HG03159 (cell line): ENCODE measurements around the gene FER.
"Not testable (repeated sequence)": the region's sequence is repeated elsewhere in the genome, so short reads cannot be mapped to it uniquely, and the experiment has no call there.

Source experiments
- ATAC-seq: cut with Tn5 transposase; IDR thresholded peaks from one replicate; pipeline ENCODE4 v1.9.1; 2021; ENCODE audit warnings: mild to moderate bottlenecking, moderate library complexity; ENCODE audit not compliant: unreplicated experiment

The FER gene

DNA sequence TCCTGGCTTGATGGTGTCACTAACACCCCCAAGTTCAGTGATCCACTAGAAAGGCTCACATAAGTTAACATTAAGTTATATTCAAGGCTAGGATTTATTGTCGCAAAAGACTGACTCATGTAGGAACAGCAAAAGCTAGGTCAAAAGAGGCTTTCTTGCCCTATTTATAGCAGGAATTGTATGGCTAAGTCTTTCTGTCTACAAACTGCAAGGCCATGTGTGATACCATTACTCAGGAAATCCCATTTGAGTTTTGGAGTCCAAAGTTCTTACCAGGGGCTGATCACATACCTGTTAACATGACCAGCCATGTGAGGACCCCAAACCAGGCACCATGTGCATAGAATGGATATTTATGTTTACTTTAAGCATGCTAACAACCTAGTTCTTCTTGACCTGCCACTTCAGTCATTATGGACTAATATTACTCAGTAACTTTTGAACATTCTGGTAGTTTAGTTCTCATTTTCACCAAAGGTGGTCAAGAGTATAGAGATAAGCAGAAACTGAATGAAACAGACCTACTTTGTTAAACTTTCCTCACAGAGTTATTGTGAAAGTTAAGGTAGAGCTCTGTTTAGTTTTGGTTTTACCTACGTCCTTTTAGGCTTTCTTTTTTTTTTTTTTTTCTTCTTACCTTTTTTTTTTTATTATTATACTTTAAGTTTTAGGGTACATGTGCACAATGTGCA lies 281.1 kb downstream of the FER start:
- ATAC-seq = peak; percentile 79

DNA sequence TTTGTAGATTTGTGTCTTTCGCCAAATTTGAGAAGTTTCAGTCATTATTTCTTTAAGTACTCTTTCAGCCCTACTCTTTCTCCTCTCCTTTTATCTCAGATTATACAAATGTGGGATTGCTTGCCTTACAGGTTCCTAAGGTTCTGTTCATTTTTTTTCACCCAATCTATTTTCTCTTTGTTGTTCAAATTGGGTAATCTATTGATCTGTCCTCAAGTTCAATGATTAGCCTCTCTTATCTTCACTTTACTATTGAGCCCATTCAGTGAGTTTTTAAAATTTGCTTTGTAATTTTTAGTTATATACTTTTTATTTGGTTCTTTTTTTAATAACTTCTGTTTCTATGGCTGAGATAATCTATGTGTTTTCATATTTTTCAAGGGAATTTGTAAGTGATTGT lies 282.1 kb downstream of the FER start:
- no peak for ATAC-seq

DNA sequence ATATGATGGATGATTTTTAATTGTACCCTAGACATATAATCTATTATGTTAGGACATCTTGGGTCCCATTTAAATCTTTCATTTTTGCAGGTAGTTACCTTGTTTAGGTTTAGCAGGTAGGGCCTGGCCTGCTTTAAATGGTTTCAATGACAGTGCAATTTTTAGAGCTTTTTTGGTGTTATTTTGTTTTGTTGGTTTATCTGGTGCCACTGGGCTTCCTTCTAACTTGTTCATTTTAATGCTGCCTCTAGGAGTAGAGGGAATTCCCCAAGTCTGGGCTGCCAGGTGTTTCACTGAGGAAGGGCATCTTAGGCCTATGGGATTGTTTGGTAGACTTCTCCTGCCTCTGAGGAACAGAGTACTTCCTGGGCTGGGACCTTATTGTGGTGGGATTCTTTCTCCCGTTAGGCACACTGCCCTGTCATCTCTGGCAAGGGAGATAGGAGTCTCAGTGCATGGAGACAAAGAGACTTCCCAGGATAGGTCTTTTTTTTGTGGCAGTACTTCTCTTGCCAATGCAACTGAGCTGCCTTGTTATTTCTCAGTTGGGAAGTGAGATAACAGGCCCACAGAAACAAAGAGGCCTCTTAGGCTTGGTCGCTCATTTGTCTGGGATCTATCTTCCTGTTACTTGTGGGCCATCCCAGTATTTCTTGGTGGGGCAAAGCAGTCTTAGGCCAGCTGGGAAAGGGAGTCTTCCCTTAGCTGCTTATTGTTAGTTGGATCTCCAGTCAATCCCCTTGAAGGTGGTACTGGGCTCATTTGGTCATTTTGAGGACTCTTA lies 282.9 kb downstream of the FER start:
- ATAC-seq = no peak

DNA sequence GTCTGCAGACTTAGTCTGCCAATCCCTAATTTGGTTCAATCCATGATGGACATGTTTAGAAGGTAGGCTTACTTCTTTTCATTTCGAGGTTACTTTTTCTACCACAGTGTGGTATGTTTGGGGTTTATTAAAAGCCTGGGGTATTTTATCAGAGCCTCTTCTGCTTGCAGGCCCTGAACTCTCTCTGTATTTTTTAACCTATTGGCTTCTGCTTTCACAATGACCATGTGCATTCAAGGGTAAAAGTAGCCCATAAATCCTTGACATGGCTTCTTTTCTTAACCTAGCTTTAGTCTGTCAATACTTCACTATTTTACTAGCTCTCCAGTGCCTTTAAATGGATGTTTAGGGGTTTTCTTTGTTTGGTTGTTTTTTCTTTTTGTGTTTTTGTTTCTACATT lies 286.6 kb downstream of the FER start:
- ATAC-seq = peak; percentile 68

DNA sequence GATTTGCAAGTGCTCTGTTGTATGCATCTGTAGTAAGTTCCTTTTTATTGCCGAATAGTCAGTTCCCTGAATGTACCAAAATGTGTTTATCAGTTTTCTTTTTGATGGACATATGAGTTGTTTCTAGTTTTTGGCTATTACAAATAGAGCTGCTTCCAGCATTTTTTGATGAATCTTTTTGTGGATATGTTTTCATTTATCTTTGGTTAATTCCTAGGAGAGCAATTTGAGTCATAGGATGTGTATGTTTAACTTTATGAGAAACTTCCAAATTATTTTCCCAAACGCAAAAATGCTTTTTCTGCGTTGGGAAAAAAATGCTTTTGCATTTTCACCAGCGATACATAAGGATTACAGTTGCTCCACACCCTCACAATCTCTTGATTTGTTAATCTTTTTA lies 287.7 kb downstream of the FER start:
- no peak for ATAC-seq

DNA sequence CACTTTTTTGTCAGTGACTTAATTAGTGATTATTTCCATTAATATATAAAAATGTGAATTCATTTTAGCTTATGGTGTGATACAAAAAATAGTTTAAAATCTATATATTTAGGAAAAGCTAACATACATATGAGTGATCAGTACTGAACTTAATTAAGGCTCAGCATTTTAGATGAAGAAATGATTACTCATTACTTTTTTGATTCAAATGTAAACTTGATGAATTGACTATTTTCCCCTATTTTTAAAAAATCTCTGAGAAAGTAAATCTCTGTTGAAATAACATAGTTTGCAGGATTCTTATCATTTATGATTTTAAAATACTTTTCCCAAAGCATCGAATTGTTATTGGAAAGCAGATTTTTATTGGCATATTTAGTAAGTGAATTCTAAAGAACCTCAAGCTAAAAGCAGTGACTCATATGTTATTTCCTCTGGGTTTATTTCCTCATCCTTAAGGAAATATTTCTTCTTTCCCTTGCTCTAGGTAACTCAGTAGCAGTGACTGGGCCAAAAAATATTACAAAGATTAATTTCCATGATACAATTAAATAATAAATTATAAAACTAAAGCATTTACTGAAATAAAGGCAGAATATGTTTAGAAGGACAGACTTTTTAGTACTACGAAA lies 290.6 kb downstream of the FER start:
- no peak for ATAC-seq

DNA sequence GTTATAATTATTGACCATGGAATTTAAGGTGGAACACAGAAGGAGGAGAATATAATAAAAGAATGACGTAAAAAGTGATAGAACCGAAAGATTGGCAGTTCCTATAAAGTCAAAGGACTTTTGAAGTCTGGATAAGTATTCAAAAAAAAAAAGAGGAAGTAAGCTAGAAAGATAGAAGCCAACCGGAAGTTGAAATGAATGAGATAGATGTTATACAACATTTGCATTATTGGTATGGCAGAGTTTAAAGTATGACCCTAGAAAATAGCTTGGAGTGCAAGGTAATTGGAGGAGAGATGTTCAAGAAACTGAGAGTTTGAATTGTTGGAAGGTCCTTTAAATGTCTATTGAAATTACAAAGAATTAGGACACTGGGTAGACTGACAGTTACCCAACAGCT lies 293.6 kb downstream of the FER start:
- peak; percentile 86 for ATAC-seq

DNA sequence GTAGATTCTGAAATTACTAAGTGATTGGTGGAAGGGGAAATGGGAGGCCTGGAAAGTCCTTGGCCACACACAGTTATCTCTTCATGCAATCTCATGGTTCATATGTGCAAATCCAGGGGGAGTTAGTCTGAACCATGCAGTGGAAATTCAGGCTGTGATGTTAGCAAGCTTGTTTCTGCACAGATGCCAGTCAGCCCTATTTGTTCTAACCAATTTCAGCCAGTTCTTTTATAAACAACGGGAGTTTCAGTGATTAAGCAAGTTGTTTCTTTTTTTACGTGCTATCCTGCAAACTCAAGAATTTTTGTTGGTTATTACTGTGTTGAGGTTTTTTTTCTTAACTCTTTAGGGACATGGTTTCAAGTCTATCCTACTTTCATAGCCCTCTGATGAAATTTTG lies 298.0 kb downstream of the FER start:
- no peak for ATAC-seq

DNA sequence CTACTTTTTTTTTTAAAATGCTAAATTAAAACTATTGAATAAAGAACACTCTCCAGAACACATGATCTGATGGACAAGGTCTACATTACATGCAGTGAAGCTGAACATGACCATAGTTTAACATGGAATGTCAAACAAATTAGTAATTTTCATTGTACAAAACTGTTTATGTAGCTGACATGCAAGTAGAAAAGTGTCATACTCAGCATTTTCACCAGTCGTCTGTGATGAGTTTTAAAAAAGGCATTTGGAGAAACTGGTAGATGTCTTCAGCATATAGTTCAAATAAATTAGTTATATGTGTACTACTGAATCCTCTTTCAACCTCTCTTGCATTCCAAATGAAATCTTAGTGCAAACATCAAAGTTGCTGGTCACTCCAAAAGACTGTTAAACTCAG lies 301.9 kb downstream of the FER start:
- no peak for ATAC-seq

DNA sequence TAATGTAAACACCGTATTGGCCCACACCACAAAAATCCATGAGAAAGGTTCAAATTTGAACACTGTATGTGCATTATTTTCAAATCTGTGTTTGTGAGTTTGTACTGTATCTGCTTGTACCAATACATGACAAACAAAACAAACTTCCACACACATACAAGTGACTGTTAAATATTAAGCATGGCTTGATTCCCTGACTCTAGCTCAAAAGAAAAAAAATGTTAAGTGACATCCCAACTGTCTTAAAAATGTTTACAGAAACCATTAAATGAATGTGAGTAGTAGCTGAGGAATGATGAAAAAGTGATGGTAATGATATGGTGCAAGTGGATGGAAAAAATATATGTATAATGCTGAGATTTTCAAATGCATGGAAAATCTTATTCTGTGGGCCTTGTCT lies 302.6 kb downstream of the FER start:
- not testable (repeated sequence) for ATAC-seq

DNA sequence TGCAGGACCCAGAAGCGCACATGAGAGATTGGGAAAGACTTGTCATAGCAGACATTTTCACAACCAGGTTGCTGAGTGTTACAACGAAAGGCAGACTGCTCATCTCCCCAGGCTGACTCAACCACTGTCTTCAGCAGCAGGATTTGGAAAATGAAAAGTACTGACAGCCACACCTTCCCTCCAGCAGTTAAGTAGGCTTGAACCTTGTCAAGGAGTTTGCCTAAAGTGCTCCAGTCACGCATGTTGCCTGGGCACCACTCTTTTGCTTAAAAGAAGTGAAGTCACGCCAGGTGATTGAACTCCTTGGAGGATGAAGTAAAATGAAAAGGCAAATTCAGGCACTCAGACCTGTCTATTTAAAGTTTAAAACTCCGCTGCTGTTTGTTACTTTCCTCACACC lies 304.5 kb downstream of the FER start:
- not testable (repeated sequence) for ATAC-seq

DNA sequence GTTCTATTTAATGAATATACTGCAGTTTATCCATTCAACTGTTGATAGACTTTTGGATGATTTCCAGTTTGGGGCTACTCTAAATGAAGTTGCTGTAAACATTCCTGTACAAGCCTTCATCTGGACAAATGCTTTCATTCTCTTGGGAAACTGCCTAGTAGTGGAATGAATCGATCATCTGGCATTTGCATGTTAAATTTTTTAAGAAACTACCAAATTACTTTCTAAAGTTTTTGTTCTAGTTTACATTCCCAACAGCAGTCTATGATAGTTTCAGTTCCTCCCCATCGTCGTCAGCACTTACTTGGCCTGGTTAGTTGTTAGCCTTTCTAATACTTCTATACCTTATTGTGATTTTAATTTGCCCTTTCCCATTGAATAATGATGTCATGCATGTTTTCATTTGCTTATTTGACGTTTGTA lies 306.3 kb downstream of the FER start:
- ATAC-seq = peak; percentile 79

DNA sequence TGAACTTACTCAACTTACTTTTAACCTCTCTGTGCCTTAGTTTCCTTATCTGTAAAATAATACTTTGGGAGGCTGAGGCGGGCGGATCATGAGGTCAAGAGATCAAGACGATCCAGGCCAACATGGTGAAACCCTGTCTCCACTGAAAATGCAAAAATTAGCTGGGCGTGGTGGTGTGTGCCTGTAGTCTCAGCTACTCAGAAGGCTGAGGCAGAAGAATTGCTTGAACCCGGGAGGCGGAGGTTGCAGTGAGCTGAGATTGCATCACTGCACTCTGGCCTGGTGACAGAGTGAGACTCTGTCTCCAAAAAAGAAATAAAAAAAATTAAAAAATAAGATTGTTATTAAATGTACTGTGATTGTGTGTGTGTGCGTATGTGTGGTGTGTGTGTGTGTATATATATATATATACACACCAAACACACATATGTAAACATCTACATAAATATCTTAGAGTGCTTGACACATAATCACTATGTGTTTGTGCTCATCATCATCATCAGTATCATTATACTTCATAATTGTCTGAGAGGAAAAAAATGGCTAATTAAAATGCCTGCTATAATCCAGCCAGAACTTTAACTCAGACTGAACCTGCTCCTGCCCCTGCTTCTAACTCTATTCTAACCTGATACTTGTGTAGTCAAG lies 312.8 kb downstream of the FER start:
- no peak for ATAC-seq

DNA sequence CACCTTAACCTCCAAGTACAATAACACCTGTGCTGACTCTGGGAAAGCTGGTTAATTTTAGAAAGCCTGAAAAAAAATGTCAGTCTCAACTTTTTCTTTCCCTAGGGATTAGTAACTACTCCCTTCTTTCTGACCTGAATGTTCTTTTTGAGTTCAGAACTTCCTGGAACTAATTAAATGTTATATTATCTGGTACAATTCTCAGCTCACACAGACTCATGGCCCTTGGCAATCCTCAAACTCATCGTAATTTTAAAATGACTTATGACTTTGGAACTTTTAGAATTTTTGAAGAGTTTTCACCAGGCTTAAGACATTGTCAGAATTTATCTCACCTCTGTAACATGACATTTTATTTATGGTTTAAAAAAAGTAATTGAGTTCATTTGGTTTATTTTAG lies 315.0 kb downstream of the FER start:
- no peak for ATAC-seq

DNA sequence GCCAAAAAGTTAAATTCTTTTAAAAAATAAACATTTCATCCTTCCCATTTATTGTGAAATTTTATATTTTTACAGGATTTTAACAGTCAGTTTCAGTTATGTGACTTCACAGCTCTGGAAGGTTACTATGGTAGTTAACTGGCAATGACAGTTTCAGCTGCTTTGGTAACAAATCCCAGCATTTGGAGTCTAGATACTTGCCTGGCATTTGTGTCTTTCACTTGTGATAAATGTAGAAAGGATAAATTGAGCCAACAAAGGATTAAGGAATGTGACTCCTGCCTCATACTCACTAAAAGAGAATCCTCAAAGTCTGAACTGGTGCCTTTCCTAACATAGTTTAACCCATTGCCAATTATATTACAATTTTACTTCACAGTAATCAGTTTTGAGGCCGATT lies 315.5 kb downstream of the FER start:
- ATAC-seq = no peak

DNA sequence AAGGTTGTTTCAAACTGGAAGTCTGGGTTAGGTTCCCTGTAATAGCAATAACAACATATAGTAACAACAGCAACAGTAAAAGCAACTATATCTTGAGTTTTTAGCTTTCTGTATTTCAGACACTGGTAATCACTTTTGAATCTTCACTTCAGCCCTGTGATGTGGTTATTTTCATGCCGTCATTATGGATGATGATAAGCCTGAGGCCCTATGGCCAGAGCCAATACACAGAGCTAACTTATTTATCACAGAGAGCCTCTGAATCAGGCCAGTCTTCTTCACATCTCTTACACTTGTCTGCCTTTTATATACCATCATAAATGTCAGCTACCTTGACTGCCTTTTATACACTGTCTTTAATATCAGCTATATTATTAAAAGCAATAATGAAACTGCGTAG lies 329.0 kb downstream of the FER start:
- no peak for ATAC-seq

DNA sequence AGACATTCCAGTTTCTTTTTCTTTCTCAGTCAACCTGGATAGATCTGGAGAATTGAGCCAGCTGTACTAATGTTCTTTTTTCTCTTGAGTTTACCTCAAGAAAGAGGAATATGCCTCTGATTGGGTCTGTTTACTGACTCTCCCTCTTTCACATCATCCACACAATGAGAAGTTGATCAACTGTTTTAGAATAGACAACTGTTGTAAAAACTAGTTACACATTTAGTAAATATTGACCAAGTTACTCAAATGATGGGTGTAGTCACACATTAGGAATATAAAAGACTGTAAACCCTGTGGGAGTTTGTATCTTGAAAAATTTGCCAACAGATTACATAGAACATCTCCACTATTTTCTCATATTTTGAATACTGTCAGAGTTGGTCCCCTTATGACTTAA lies 330.8 kb downstream of the FER start:
- ATAC-seq = no peak

DNA sequence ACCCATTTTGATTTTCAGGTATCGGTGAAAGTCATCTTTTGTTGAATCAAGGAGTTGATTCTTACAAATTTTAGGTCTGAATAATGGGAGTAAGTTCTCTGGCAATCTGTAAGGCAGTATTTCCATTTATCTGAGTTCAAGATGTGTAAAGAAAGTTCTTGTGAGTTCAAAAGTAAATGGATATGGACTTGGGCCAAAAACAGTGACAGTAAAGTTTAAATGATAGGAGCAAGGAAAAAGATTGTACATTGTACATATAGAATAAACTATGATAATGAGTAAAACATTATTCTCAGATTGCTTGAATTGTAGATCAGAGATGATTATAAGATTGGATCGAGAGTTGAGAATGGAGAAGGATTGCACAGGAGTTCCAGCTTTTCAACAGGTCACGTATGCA lies 332.8 kb downstream of the FER start:
- no peak for ATAC-seq

DNA sequence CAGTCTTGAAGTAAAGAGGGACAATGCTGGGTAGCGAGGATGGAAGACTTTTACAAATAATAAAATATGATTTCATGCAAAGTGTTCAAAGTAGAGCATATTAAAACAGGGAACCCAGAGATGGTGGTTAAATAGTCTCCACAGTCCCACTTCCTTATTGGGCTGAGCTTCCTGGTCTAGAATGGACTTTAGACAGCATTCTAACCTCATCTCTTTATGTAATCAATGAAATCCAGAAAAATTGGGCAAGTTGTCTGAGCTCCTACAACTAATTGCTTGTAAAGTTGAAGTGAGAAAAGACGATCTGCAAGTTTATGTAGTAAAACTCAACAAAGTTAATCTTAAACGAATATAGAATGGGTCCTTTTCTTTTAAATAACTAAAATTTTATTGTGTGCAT lies 333.2 kb downstream of the FER start:
- no peak for ATAC-seq

DNA sequence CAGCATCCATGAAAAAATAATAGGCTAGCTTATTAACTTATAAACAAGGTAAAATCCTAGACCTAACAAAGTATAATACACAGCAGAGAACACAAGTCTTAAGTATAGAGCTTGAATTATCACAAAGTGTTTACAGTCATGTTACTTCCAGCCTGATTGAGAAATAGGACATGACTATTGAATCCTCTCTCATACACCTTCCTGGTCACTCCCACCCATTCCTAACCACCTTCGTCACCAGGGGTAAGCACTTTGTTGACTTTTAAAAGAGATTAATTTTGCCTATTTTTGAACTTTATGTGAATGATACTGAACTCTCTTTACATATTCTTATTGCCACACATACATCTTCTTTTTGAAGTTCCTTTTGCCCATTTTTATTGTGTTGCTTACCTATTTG lies 336.2 kb downstream of the FER start:
- ATAC-seq = no peak

DNA sequence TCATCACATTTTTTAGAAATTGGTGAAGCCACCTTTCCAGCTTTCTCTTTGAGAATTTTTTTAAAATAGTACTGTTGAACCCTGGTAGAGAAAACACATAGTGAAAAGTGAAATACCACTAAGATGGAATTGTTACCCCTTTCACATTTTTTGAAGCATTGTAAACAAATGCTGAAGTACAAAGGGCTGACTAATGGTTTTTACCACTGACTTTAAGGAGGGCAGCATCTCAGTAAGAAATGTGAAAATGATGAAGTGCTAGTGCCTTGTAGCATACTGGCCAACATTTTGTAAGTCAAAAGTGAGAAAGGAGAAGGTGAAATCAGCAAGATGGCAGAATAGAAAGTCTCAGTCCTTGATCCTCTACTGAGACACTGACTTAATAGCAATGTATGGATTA lies 341.5 kb downstream of the FER start:
- no peak for ATAC-seq

DNA sequence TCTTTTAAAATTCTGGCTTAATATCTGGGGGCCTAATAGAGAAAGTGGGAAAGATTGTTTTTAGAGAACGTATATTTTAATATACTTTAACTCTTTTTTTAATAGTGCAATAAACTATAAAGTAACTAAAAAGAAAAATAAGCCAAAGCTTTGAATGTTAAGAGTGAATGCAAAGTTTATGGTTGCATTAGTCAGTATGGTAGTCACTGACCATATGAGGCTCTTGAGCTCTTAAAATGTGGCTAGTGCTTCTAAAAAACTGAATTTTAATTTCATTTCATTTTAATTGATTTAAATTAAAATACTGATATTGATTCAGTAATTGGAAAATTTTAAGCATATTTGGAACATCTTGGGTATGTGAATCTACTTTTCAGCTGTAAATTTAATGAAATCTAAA lies 351.4 kb downstream of the FER start:
- ATAC-seq = no peak
